Progenitor cell of endocrine pancreas (in vitro differentiated cells): ENCODE results near the gene CHRDL2. TPM values are rescaled to one million over a fixed set of nuclear protein-coding genes. Genes with fewer than 3 reads are reported as not detected.

Experiments
- DNase-seq: peaks from one replicate; pipeline ENCODE4 v3.0.0; 2021; ENCODE audit warnings: low spot score; ENCODE audit not compliant: unreplicated experiment
- H3K27ac Mint-ChIP-seq: 2 replicates; pipeline ENCODE4 v1.8.0; 2021; ENCODE audit warnings: mild to moderate bottlenecking, moderate library complexity, mixed read lengths
- H3K27me3 Mint-ChIP-seq: 2 replicates; pipeline ENCODE4 v1.8.0; 2021; ENCODE audit warnings: mixed read lengths
- H3K36me3 Mint-ChIP-seq: 2 replicates; pipeline ENCODE4 v1.8.0; 2022; ENCODE audit warnings: mixed read lengths; ENCODE audit not compliant: insufficient read depth
- H3K4me1 Mint-ChIP-seq: 2 replicates; pipeline ENCODE4 v1.8.0; 2021; ENCODE audit warnings: low read depth, mixed read lengths
- H3K4me3 Mint-ChIP-seq: 2 replicates; pipeline ENCODE4 v1.8.0; 2021; ENCODE audit warnings: low read depth, mild to moderate bottlenecking, moderate library complexity, mixed read lengths
- H3K9me3 Mint-ChIP-seq: 2 replicates; pipeline ENCODE4 v1.8.0; 2021; ENCODE audit warnings: low read depth, mixed read lengths
- CTCF ChIP-seq: fragments of 200-600 bp; sonication (generic); IDR thresholded peaks from one replicate; pipeline ENCODE4 v1.5.0; 2021; ENCODE audit warnings: antibody characterized with exemption, mild to moderate bottlenecking; ENCODE audit not compliant: unreplicated experiment
- total RNA-seq: library from RNA; stranded (reverse); gene quantifications from 2 replicates; pipeline ENCODE4 v1.2.1, GENCODE V29; 2021

Gene CHRDL2
- total RNA-seq, 1 donor from 2014 or later: 2.5 TPM

DNA sequence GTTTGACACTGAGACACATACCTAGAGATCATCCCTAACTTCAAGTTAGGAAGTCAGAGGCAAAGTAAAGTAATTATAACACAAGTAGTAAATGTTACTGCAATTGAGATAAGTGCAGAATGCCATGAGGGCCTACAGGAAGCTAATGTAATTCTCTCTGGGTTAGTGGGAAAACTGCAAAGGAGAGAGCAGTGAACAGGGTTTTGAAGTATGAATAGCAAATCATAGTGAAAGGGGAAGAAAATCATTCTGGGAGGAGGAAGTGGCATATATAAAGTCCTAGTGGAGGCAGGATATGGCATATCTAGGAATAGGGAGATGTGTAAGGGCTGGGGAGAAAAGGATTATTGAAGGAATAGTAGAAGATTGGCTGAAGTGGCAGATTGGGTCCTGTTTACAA is 45.3 kb upstream of the CHRDL2 start:
- Mint-ChIP-seq H3K36me3 (no peaks in the 10 kb centered on the region), H3K9me3 (no peaks in the 10 kb centered on the region), H3K27me3 (no peaks in the 10 kb centered on the region), H3K4me1 (peaks cover 21% of the 10 kb centered on the region), H3K27ac (peak overlapping the region; percentile 73), H3K4me3 (no peak overlapping the region)
- no peak for TF ChIP-seq CTCF
- DNase-seq: no peak

DNA sequence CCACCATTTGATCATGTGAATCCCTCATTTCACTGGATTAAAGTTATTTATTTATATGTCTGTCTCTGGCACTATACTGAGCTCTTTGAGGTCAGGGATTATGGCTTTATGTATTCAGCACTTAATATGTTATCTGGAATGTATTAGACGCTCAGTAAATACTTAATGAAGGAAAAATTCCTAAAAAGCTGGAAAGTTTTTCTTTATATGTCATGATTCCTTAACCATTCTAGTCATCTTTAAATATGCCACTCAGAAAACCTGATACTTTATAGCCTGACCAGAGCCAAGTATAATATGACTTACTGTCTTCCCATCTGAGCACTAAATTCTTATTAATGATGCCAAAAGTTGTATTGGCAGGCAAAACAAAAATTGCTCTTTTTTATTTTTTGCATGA is 44.5 kb upstream of the CHRDL2 start:
- Mint-ChIP-seq H3K27ac (no peak overlapping the region), H3K9me3 (no peaks in the 10 kb centered on the region), H3K27me3 (no peaks in the 10 kb centered on the region), H3K36me3 (no peaks in the 10 kb centered on the region), H3K4me3 (no peak overlapping the region), H3K4me1 (peaks cover 21% of the 10 kb centered on the region)
- DNase-seq: no peak
- no peak for TF ChIP-seq CTCF

DNA sequence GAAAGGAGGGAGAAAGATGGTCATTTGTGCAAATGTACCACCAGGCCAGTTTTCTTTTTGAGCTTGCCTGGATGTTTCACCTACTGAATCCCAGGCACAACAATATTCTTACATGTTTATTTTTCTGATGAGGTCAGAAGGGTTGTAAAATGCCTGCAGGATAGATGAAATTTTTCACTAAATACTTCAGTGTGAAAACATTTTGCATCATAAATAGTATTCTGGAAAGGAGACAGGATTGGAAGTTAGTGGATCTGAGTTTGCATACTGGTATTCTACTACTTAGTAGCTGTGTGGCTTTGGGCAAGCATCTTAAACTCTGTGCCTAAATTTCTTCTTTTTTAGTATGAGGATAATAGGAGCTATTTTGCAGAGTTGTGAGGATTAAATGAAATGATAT is 42.2 kb upstream of the CHRDL2 start:
- no peaks in the 10 kb centered on the region for H3K27me3 Mint-ChIP-seq
- no peaks in the 10 kb centered on the region for H3K36me3 Mint-ChIP-seq
- no peak for TF ChIP-seq CTCF
- H3K4me1 Mint-ChIP-seq: peaks cover 21% of the 10 kb centered on the region
- no peak for DNase-seq
- H3K9me3 Mint-ChIP-seq: no peaks in the 10 kb centered on the region
- no peak overlapping the region for H3K27ac Mint-ChIP-seq
- no peak overlapping the region for H3K4me3 Mint-ChIP-seq

DNA sequence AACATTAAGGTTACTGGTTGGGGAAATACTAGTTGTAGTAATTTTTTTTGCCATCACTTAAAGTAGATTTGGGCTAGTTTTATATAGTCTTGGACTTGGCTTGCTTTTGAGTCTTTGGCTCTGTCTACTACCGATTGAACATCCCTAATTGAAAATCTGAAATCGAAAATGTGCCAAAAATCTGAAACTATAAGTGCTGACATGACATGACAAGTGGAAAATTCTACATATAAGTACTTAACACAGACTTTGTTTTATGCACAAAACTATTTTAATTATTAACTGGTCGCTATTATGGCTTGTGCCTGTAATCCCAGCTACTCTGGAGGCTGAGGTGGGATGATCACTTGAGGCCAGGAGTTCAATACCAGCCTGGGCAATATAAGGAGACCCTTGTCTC is 39.9 kb upstream of the CHRDL2 start:
- Mint-ChIP-seq H3K27ac (no peak overlapping the region), H3K4me1 (peaks cover 15% of the 10 kb centered on the region), H3K4me3 (no peak overlapping the region), H3K36me3 (no peaks in the 10 kb centered on the region), H3K9me3 (no peaks in the 10 kb centered on the region), H3K27me3 (no peaks in the 10 kb centered on the region)
- no peak for TF ChIP-seq CTCF
- DNase-seq: no peak

GRCh38 chr11:74770456-74770855 is 39.2 kb upstream of the CHRDL2 start:
- TF ChIP-seq CTCF: no peak
- Mint-ChIP-seq H3K4me1 (peaks cover 15% of the 10 kb centered on the region), H3K27ac (no peak overlapping the region), H3K9me3 (no peaks in the 10 kb centered on the region), H3K27me3 (no peaks in the 10 kb centered on the region), H3K36me3 (no peaks in the 10 kb centered on the region), H3K4me3 (no peak overlapping the region)
- DNase-seq: no peak
